ENCODE data around the gene IHH.

IHH gene

DNA sequence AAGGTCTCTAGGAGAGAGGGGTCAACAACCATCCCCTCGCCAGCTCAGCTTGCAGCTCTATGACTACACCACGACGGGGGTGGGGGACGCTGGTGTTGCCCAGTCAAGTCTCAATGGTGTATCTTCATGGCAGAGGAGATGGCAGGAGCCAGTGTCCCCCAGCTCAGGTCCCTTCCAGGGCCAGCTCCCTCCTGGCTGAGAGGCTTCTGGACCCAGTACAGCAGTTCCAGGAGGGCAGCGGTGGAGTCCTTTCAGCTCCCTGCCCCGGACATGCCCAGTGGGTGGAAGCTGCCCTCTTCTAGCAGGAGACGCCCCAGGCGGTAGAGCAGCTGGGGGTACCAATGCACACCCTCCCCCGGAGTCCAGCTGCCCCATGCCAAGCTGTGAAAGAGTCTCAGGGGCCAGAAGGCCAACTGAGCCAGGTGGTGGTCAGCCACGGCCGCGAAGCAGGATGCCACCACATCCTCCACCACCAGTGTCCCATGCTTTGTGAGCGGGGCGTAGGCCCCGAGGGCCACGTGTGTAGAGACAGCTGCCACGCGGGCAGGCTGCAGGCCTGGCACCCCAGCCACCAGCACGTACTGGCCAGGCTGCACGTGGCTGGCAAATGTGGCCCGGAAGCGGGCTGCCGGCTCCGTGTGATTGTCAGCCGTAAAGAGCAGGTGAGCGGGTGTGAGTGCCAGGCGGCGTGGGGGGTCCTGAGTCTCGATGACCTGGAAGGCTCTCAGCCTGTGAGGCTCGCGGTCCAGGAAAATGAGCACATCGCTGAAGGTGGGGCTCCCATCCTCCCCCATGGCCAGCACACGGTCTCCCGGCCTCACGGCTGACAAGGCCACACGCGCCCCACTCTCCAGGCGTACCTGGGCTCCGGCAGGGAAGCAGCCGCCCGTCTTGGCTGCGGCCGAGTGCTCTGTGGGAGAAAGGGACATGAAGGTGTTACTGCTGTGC is 5.5 kb downstream of the IHH start:
- no peaks in the 10 kb centered on the region for H3K36me3 ChIP-seq (ENCODE audit: control insufficient read depth, low read depth, low read length)
- no peak overlapping the region for H3K4me3 ChIP-seq (ENCODE audit: low read length)
- H3K4me1 ChIP-seq (ENCODE audit: control insufficient read depth, low read depth, low read length), result no peaks in the 10 kb centered on the region
- no peaks in the 10 kb centered on the region for H3K9me3 ChIP-seq (ENCODE audit: control insufficient read depth, low read depth, low read length)
- no peak overlapping the region for H3K27ac ChIP-seq (ENCODE audit: low read length)
- H3K9ac ChIP-seq (ENCODE audit: low read length), result no peak overlapping the region
- H3K27me3 ChIP-seq (ENCODE audit: control insufficient read depth, insufficient read depth, low read length), result peaks cover 90% of the 10 kb centered on the region

DNA sequence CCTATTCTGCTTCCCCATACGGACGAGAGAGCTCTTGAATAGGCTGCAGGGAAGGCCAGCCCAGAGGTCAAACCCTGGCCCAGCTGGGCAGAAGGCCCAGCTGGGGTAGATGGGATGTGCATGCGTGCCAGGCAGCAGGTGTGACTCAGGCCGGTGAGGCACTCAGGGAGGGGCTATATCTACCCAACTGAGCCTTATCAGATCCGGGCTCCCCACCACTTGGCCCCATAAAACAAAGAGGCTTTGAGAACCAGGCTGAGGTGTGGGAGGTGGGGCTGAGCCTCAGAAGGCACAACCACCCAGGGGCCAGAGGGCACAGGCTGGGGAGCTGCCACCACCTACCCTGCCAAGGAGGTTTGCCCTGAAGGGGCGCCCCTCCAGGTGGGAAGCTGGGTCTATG is 11.4 kb downstream of the IHH start:
- H3K9ac ChIP-seq (ENCODE audit: low read length), result no peak overlapping the region
- H3K36me3 ChIP-seq (ENCODE audit: control insufficient read depth, low read depth, low read length), result no peaks in the 10 kb centered on the region
- H3K27me3 ChIP-seq (ENCODE audit: control insufficient read depth, insufficient read depth, low read length), result peaks cover 76% of the 10 kb centered on the region
- no peaks in the 10 kb centered on the region for H3K4me1 ChIP-seq (ENCODE audit: control insufficient read depth, low read depth, low read length)
- H3K27ac ChIP-seq (ENCODE audit: low read length), result no peak overlapping the region
- H3K9me3 ChIP-seq (ENCODE audit: control insufficient read depth, low read depth, low read length), result no peaks in the 10 kb centered on the region
- no peak overlapping the region for H3K4me3 ChIP-seq (ENCODE audit: low read length)

DNA sequence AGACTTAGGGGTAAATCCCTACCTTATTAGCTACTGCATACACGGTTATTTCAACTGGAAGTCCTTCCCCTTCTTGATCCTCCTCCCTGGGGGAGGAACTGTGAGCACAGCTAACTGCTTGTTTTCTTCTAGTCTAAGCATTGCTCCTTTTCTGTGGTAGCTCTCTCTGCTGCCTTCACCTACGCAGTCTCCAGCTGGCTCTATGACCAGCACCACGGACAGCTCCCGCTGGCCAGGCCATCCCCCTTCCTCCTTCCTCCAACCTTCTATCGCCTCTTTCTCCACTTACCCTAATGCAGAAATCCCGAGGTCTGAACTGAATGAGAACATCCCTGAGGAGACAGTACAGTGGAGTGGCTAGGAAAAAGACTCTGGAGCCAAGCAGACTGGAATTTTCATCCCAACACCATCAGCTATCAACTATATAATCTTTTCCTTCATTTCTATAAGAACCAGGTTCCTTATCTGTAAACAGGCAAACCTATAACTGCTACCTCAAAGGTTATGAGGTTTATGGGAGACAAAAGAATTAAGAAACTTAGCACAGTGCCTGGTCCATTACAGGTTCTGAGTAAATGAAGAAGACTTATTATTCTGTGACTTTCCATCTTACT is 14.7 kb downstream of the IHH start:
- no peak overlapping the region for H3K27ac ChIP-seq (ENCODE audit: low read length)
- no peak overlapping the region for H3K4me3 ChIP-seq (ENCODE audit: low read length)
- H3K36me3 ChIP-seq (ENCODE audit: control insufficient read depth, low read depth, low read length), result no peaks in the 10 kb centered on the region
- H3K9ac ChIP-seq (ENCODE audit: low read length), result no peak overlapping the region
- peaks cover 78% of the 10 kb centered on the region for H3K27me3 ChIP-seq (ENCODE audit: control insufficient read depth, insufficient read depth, low read length)
- no peaks in the 10 kb centered on the region for H3K9me3 ChIP-seq (ENCODE audit: control insufficient read depth, low read depth, low read length)
- H3K4me1 ChIP-seq (ENCODE audit: control insufficient read depth, low read depth, low read length), result peaks cover 3% of the 10 kb centered on the region

DNA sequence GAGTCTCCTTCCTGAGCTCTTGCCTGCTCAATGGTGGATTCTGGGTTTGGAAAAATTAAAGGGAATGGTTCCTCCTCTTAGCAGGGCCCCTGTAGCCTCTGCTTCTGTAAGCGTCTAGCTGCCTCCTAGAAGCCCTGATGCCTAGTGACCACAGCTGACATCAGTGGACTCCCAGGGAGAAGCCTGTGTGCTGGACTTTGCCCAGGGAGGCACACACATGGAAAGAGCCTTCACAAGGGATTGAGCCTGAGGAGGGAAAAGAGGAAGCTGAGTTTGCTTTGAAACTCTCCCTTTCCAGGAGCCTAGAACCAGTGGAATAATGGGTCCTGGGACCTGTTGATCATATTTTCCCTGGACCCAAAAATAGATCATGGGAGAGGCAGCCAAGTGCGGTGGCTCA is 18.0 kb downstream of the IHH start:
- peaks cover 3% of the 10 kb centered on the region for H3K4me1 ChIP-seq (ENCODE audit: control insufficient read depth, low read depth, low read length)
- no peak overlapping the region for H3K4me3 ChIP-seq (ENCODE audit: low read length)
- H3K27ac ChIP-seq (ENCODE audit: low read length), result no peak overlapping the region
- no peaks in the 10 kb centered on the region for H3K9me3 ChIP-seq (ENCODE audit: control insufficient read depth, low read depth, low read length)
- peaks cover 63% of the 10 kb centered on the region for H3K27me3 ChIP-seq (ENCODE audit: control insufficient read depth, insufficient read depth, low read length)
- H3K36me3 ChIP-seq (ENCODE audit: control insufficient read depth, low read depth, low read length), result no peaks in the 10 kb centered on the region
- H3K9ac ChIP-seq (ENCODE audit: low read length), result no peak overlapping the region

DNA sequence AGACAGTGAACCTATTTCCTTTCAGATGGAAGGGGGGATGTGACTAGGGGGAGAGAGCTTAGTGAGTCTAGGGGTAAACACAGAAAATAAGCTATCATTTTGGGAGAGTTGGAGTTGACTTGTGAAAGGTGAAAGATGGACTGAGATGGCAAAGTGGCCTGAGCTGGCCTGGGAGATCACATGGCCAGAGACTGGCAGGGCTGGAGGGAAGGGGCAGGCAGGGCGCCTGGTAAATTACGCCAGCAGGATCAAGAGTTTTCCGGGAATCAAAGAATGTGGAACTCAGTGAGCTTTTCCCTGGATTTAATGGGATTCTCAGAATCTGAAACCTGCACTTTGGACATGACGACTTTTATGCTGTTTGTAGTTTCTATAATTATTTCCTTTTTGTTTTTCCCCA is 18.6 kb downstream of the IHH start:
- Histone ChIP-seq H3K9me3 (ENCODE audit: control insufficient read depth, low read depth, low read length) (no peaks in the 10 kb centered on the region), H3K4me3 (ENCODE audit: low read length) (no peak overlapping the region), H3K9ac (ENCODE audit: low read length) (no peak overlapping the region), H3K4me1 (ENCODE audit: control insufficient read depth, low read depth, low read length) (peaks cover 3% of the 10 kb centered on the region), H3K27me3 (ENCODE audit: control insufficient read depth, insufficient read depth, low read length) (peaks cover 58% of the 10 kb centered on the region), H3K36me3 (ENCODE audit: control insufficient read depth, low read depth, low read length) (no peaks in the 10 kb centered on the region), H3K27ac (ENCODE audit: low read length) (no peak overlapping the region)

DNA sequence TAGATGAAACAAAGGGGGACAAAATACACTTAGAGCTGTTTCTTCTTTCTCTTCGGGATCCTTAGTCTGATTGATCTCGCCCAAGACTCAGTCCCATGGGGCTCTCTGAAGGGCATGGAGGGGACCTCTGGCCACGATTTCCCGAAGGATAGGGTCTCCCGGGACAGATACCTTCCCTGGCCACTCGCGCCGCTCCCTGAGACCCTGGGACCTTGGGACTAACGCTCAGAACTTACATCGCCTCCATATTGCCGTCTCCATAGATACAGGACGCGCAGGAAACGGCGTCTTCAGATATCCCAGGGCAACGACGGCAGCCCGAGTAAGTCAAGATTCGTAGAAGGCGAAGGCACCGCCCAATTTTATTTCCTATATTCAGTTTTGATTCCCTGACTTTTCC is 19.5 kb downstream of the IHH start, which contains the start of gene CFAP65:
Gene CFAP65, minus strand, starts transcription at position 265 of the 400 bp plus-strand sequence. CDS start 2,468 bp downstream, outside the sequence.
- H3K9me3 ChIP-seq (ENCODE audit: control insufficient read depth, low read depth, low read length), result no peaks in the 10 kb centered on the region
- H3K4me3 ChIP-seq (ENCODE audit: low read length), result peak within 1 kb of the TSS; percentile 75
- peaks cover 3% of the 10 kb centered on the region for H3K4me1 ChIP-seq (ENCODE audit: control insufficient read depth, low read depth, low read length)
- no peak within 1 kb of the TSS for H3K27ac ChIP-seq (ENCODE audit: low read length)
- no peaks in the 10 kb centered on the region for H3K36me3 ChIP-seq (ENCODE audit: control insufficient read depth, low read depth, low read length)
- H3K9ac ChIP-seq (ENCODE audit: low read length), result no peak within 1 kb of the TSS
- H3K27me3 ChIP-seq (ENCODE audit: control insufficient read depth, insufficient read depth, low read length), result peaks cover 59% of the 10 kb centered on the region

DNA sequence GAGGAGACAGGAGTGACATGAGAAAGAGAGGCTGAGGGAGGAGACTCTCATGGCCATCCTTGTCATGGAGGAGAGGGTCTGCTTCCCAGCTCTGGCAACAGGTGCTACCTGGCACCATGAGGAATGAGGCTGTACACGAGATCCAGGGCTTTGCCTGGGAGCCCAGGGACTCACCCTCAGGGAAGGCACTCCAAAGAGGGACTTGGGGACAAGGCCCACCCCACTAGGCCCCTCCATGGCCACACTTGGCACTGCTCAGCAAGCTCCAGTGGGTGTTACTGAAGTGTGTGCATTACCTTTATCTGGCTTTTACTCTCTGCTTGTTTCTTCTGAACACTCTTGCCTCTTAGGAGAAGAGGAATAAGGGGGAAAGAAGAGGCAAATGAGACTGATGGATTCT is 22.1 kb downstream of the IHH start:
- Histone ChIP-seq H3K36me3 (ENCODE audit: control insufficient read depth, low read depth, low read length) (no peaks in the 10 kb centered on the region), H3K27ac (ENCODE audit: low read length) (no peak overlapping the region), H3K9ac (ENCODE audit: low read length) (no peak overlapping the region), H3K4me3 (ENCODE audit: low read length) (no peak overlapping the region), H3K27me3 (ENCODE audit: control insufficient read depth, insufficient read depth, low read length) (peaks cover 55% of the 10 kb centered on the region), H3K4me1 (ENCODE audit: control insufficient read depth, low read depth, low read length) (peaks cover 3% of the 10 kb centered on the region), H3K9me3 (ENCODE audit: control insufficient read depth, low read depth, low read length) (no peaks in the 10 kb centered on the region)

DNA sequence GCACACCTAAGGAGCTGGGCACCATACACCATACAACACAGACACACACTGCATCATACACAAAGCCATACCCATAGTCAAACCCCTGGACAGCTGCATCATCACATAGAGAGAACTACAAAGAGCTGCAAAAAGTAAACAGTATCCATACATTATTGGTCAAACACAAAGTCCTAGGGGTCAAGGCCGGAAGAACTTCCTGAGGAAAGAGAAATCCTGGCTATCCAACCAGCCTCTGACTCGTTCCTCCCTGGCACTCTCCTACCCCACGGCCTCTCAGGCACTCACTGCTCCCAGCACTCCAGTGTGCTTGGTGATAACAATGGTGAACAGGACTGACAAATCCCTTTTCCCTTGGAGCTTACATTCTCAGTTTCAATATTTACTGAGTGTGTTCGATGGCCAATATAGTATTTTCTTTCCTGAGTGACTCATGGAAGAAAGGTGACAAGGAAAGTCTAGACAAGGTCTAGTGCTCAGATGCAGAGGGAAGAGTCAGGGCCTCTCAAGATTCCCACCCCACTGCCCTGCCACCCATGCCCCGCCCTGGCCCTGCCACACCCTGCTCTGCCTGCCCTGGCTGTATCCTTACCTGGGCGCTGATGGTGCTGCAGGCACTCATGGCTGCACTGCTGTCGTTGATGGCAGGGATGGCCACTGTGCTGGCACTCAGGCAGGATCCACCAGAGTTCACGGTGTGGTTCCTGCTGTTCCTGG is 22.8 kb downstream of the IHH start:
- Histone ChIP-seq H3K27me3 (ENCODE audit: control insufficient read depth, insufficient read depth, low read length) (peaks cover 48% of the 10 kb centered on the region), H3K4me1 (ENCODE audit: control insufficient read depth, low read depth, low read length) (peaks cover 3% of the 10 kb centered on the region), H3K9me3 (ENCODE audit: control insufficient read depth, low read depth, low read length) (no peaks in the 10 kb centered on the region), H3K9ac (ENCODE audit: low read length) (no peak overlapping the region), H3K4me3 (ENCODE audit: low read length) (no peak overlapping the region), H3K36me3 (ENCODE audit: control insufficient read depth, low read depth, low read length) (no peaks in the 10 kb centered on the region), H3K27ac (ENCODE audit: low read length) (no peak overlapping the region)

DNA sequence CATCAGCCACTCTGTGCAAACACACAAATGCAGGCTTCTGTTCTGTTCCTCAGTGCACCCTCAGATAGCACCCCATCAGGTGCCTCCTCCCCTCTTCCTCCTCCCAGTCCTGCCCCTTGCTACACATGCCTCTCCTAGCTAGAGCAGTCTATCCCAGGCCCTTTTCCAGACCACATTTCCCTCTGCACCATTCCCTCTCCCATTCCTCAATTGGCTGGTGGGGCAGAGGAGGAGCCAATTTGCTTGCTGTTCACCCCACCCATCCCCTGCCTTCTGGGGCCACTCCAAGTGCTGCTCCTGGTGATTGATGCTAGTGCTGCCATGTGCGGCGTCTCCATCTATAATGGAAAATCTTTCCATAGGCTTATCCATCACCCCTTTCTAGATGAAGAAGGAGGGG is 24.8 kb downstream of the IHH start:
- Histone ChIP-seq H3K36me3 (ENCODE audit: control insufficient read depth, low read depth, low read length) (no peaks in the 10 kb centered on the region), H3K9me3 (ENCODE audit: control insufficient read depth, low read depth, low read length) (no peaks in the 10 kb centered on the region), H3K9ac (ENCODE audit: low read length) (no peak overlapping the region), H3K27ac (ENCODE audit: low read length) (no peak overlapping the region), H3K4me1 (ENCODE audit: control insufficient read depth, low read depth, low read length) (no peaks in the 10 kb centered on the region), H3K27me3 (ENCODE audit: control insufficient read depth, insufficient read depth, low read length) (peaks cover 34% of the 10 kb centered on the region), H3K4me3 (ENCODE audit: low read length) (no peak overlapping the region)

DNA sequence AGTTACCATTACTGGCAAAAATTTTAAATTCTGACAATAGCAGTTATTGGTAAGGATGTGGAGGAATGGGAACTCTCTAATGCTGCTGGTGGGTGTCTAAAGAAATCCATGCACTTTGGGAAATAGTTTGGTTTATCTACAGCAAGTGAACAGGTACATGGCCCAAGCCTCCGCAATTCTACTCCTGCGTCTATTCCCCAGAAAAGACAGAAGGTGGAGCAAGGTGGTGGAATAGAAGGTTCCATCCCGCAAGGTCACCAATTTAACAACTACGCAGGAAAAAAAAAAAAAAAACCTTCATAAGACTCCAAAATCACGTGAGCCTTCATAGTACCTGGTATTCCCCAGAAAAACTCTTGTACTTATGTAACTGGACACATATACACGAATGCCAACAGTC is 25.9 kb downstream of the IHH start:
- Histone ChIP-seq H3K9me3 (ENCODE audit: control insufficient read depth, low read depth, low read length) (no peaks in the 10 kb centered on the region), H3K4me3 (ENCODE audit: low read length) (no peak overlapping the region), H3K9ac (ENCODE audit: low read length) (no peak overlapping the region), H3K27ac (ENCODE audit: low read length) (no peak overlapping the region), H3K4me1 (ENCODE audit: control insufficient read depth, low read depth, low read length) (no peaks in the 10 kb centered on the region), H3K27me3 (ENCODE audit: control insufficient read depth, insufficient read depth, low read length) (peaks cover 25% of the 10 kb centered on the region), H3K36me3 (ENCODE audit: control insufficient read depth, low read depth, low read length) (no peaks in the 10 kb centered on the region)

DNA sequence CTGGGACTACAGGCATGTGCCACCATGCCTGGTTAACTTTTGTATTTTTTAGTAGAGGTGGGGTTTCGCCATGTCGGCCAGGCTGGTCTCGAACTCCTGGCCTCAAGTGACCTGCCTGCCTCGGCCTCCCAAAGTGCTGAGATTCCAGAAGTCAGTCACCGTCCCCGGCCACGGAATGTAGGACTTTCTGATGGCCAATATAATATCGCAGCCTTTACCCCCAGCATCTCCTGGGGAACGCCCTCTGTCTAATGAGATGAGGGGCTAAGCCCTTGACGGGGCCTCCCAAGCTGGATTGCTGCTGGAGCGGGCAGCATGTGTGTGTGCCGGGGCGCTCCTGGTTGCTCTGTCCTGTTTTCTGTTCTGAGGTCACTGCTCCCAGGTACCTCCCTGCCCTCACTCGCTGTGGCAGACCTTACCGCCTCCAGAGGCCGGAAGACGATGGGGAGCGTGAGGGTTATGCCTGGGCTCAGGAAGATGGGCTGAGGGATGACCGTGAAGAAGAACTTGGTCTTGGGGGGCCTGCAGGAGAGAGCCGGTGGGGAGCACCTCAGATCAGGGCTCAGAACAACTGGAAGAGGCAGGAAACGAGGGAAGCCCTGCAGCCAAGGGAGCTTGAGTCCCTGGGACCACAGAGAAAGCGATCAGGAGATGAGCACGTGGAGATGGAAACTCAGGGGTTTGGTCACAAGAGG is 28.5 kb downstream of the IHH start:
- peaks cover 20% of the 10 kb centered on the region for H3K27me3 ChIP-seq (ENCODE audit: control insufficient read depth, insufficient read depth, low read length)
- no peaks in the 10 kb centered on the region for H3K9me3 ChIP-seq (ENCODE audit: control insufficient read depth, low read depth, low read length)
- no peaks in the 10 kb centered on the region for H3K36me3 ChIP-seq (ENCODE audit: control insufficient read depth, low read depth, low read length)
- H3K9ac ChIP-seq (ENCODE audit: low read length), result no peak overlapping the region
- H3K4me3 ChIP-seq (ENCODE audit: low read length), result no peak overlapping the region
- no peaks in the 10 kb centered on the region for H3K4me1 ChIP-seq (ENCODE audit: control insufficient read depth, low read depth, low read length)
- no peak overlapping the region for H3K27ac ChIP-seq (ENCODE audit: low read length)

Measured in iPS-18a (cell line).